GM06990 (cell line): Measurements from ENCODE around the gene PRAC2.

Experiments
- DNase-seq: peaks from one replicate; pipeline ENCODE4 v3.0.0-alpha.2; 2011; ENCODE audit not compliant: insufficient read length; ENCODE audit errors: extremely low read depth
- H3K27me3 ChIP-seq: replicated peaks from 2 replicates; pipeline ENCODE4 v1.6.0; 2011; ENCODE audit warnings: low read length; ENCODE audit not compliant: control insufficient read depth, insufficient read depth
- H3K36me3 ChIP-seq: 2 replicates; pipeline ENCODE4 v1.5.1; 2011; ENCODE audit warnings: low read length; ENCODE audit not compliant: control insufficient read depth, insufficient read depth
- H3K4me3 ChIP-seq: replicated peaks from 2 replicates; pipeline ENCODE4 v1.5.1; 2011; ENCODE audit warnings: low read depth, mild to moderate bottlenecking, control low read depth, low read length
- CTCF ChIP-seq: IDR thresholded peaks from 2 replicates; pipeline ENCODE4 v1.5.1; 2011; ENCODE audit warnings: low read length, control low read depth, mild to moderate bottlenecking, inconsistent platforms; ENCODE audit not compliant: insufficient read depth, poor library complexity, severe bottlenecking

Gene PRAC2

GRCh38 chr17:48773245-48773644 is 50.3 kb downstream of the PRAC2 start:
- no peaks in the 10 kb centered on the region for H3K36me3 ChIP-seq
- no peaks in the 10 kb centered on the region for H3K27me3 ChIP-seq

More at GRCh38 chr17:48773245-48773644, 50.3 kb downstream of the PRAC2 start:
- DNase-seq: no peak
- no peak for TF ChIP-seq CTCF
- H3K4me3 ChIP-seq: no peak overlapping the region
